K562 (cell line): ENCODE measurements around the gene NRXN3. TPM values are rescaled to one million over a fixed set of nuclear protein-coding genes. Genes with fewer than 3 reads are reported as not detected.

Experiments
- ATAC-seq: fragments of 200-7000 bp; cut with Tn5 transposase; 3 replicates; pipeline ENCODE4 v1.9.1; 2020; ENCODE audit warnings: moderate library complexity
- BruUV-seq: library from RNA; stranded (reverse); fragments of 400-500 nt; replicated peaks from 2 replicates; lab custom pipeline; 2021; lab: Mats Ljungman, UMichigan
- CTCF ChIA-PET: fragments of 300-600 bp; formaldehyde crosslinking; extraction: SDS; loops from one replicate; lab custom pipeline; 2021; ENCODE audit warnings: low intra/inter-chr PET ratio; lab: Yijun Ruan, JAX
- POLR2A ChIA-PET: fragments of 300-600, 350-650 bp; sonication (Branson Sonifier 250); formaldehyde crosslinking; extraction: SDS; loops from one replicate; lab custom pipeline; 2021; ENCODE audit warnings: antibody characterized with exemption, inconsistent platforms; lab: Yijun Ruan, JAX
- DNase-seq, 4 experiments: peaks; one replicate each; pipeline versions ENCODE4 v3.0.0 to v3.0.0-alpha.2; 2011 to 2018; ENCODE audit warnings: low spot score in 3 of 4, mixed read lengths in 3 of 4; ENCODE audit errors: extremely low read depth in 1 of 4
- FAIRE-seq: peaks from 2 replicates; lab custom pipeline; 2011; peaks lifted over from hg19 to GRCh38; lab: Jason Lieb, UNC
- H2AFZ ChIP-seq: 2 replicates; pipeline ENCODE4 v1.6.0; 2011; ENCODE audit warnings: low read depth, low read length, control low read depth, inconsistent platforms
- H3K27ac ChIP-seq: fragments of 200-600 bp; 3 replicates; pipeline ENCODE4 v1.8.0; 2011; ENCODE audit warnings: low read depth, mild to moderate bottlenecking, control low read depth, inconsistent platforms, low read length, moderate library complexity, mixed read lengths; ENCODE audit errors: extremely low read depth
- H3K27me3 ChIP-seq, 2 experiments: fragments of 300-600 bp in 1 of 2; 2 replicates in 1 of 2; 3 replicates in 1 of 2; pipeline versions ENCODE4 v1.6.0 to v1.8.0; 2011; ENCODE audit warnings: inconsistent platforms in 2 of 2, low read length in 2 of 2, mild to moderate bottlenecking in 1 of 2, mixed read lengths in 1 of 2, moderate library complexity in 1 of 2; ENCODE audit not compliant: control insufficient read depth in 2 of 2, insufficient read depth in 2 of 2
- H3K36me3 ChIP-seq: fragments of 300-600 bp; 3 replicates; pipeline ENCODE4 v1.8.0; 2011; ENCODE audit warnings: mild to moderate bottlenecking, low read length, inconsistent platforms; ENCODE audit not compliant: control insufficient read depth, insufficient read depth
- H3K4me1 ChIP-seq, 2 experiments: fragments of 200-600 bp in 1 of 2; replicated peaks in 1 of 2; 2 replicates in 1 of 2; 3 replicates in 1 of 2; pipeline versions ENCODE4 v1.5.1 to v1.8.0; 2011; ENCODE audit warnings: inconsistent platforms in 2 of 2, low read length in 2 of 2, mild to moderate bottlenecking in 1 of 2, mixed read lengths in 1 of 2, moderate library complexity in 1 of 2; ENCODE audit not compliant: control insufficient read depth in 2 of 2, insufficient read depth in 2 of 2
- H3K4me2 ChIP-seq: 2 replicates; pipeline ENCODE4 v1.6.1; 2011; ENCODE audit warnings: low read length, control low read depth, inconsistent platforms, mixed read lengths; ENCODE audit not compliant: insufficient read depth
- H3K4me3 ChIP-seq: fragments of 200-600 bp; sonication (generic), shearing (Covaris generic); 2 replicates; pipeline ENCODE4 v1.5.1; 2016; ENCODE audit warnings: control low read depth, inconsistent platforms
- H3K79me2 ChIP-seq: fragments of 200-600 bp; 3 replicates; pipeline ENCODE4 v1.8.0; 2011; ENCODE audit warnings: low read length, inconsistent platforms; ENCODE audit not compliant: control insufficient read depth, insufficient read depth
- H3K9ac ChIP-seq, 2 experiments: 2 replicates each; pipeline versions ENCODE4 v1.6.0 to v1.6.1; 2011; ENCODE audit warnings: low read depth in 2 of 2, low read length in 2 of 2, control low read depth in 1 of 2, inconsistent platforms in 1 of 2, mild to moderate bottlenecking in 1 of 2, mixed read lengths in 1 of 2; ENCODE audit not compliant: insufficient read depth in 1 of 2
- H3K9me1 ChIP-seq: one replicate; pipeline ENCODE4 v1.6.0; 2011; ENCODE audit warnings: inconsistent platforms, mild to moderate bottlenecking, low read length, moderate library complexity; ENCODE audit not compliant: control insufficient read depth, insufficient read depth
- H3K9me3 ChIP-seq: replicated peaks from 2 replicates; pipeline ENCODE4 v1.5.1; 2011; ENCODE audit warnings: low read depth, low read length, inconsistent platforms; ENCODE audit not compliant: control insufficient read depth, insufficient read depth
- H4K20me1 ChIP-seq: replicated peaks from 2 replicates; pipeline ENCODE4 v1.6.1; 2011; ENCODE audit warnings: low read length, inconsistent platforms, mixed read lengths; ENCODE audit not compliant: control insufficient read depth, insufficient read depth
- RBM34 ChIP-seq: fragments of 200-400 bp; formaldehyde crosslinking; IDR thresholded peaks from 2 replicates; pipeline ENCODE4 v1.6.1; 2018; ENCODE audit warnings: low read length, borderline replicate concordance; ENCODE audit not compliant: insufficient read depth
- SP2 ChIP-seq: IDR thresholded peaks from 2 replicates; pipeline ENCODE4 v1.6.1; 2011; ENCODE audit warnings: mild to moderate bottlenecking, low read depth, low read length, moderate library complexity; ENCODE audit not compliant: poor library complexity, severe bottlenecking; ENCODE audit errors: extremely low read depth
- WGBS: fragments of 100-300 bp; shearing (Covaris generic); methylation state at CpG from one replicate; pipeline ENCODE4 v1.1.6; 2016; ENCODE audit warnings: low coverage, mixed read lengths; ENCODE audit not compliant: insufficient coverage; ENCODE audit errors: missing lambda C conversion rate; 5-methylcytosine and 5-hydroxymethylcytosine counted together
- in situ Hi-C: fragments of 300-500 bp; cut with MboI; formaldehyde crosslinking; loops from 4 replicates; pipeline ENCODE4 v1.15.0; 2018; ENCODE audit warnings: inconsistent platforms, mixed read lengths
- intact Hi-C: fragments of 100-400 bp; cut with micrococcal nuclease; formaldehyde crosslinking; loops from 2 replicates; pipeline ENCODE4 v1.14.2; 2022
- polyA plus RNA-seq, 8 experiments: library from polyadenylated mRNA; depleted of rRNA in 4 of 8; stranded (reverse) in 5 of 8; unstranded in 3 of 8; fragments of >200 nt; fragmentation: Nextera tagmentation in 2 of 8; fragmentation: Illumina TruSeq in 1 of 8; extraction: Ambion mirVana in 2 of 8; extraction: Trizol in 1 of 8; gene quantifications; 2 replicates each; pipeline versions ENCODE4 v1.2.1 to v1.2.3, GENCODE V29; 2011 to 2014; ENCODE audit warnings: inconsistent platforms in 1 of 8, missing spikeins in 1 of 8
- total RNA-seq, 7 experiments: library from RNA; depleted of rRNA in 6 of 7; stranded (reverse); fragments of >200 nt in 6 of 7; fragmentation: Illumina TruSeq in 2 of 7; extraction: Trizol in 2 of 7; gene quantifications; 2 replicates each; pipeline versions ENCODE4 v1.2.1 to v1.2.3, GENCODE V29; 2011 to 2021; ENCODE audit warnings: low replicate concordance in 1 of 7
- TF ChIP-seq, protein P1 (sequence below): fragments of 450-650 bp; IDR thresholded peaks from 2 replicates; pipeline ENCODE4 v1.6.1; 2017; ENCODE audit warnings: antibody characterized with exemption
- TF ChIP-seq, protein P2 (sequence below): IDR thresholded peaks from 3 replicates; pipeline ENCODE4 v1.6.1; 2011; ENCODE audit warnings: borderline replicate concordance, mild to moderate bottlenecking, moderate library complexity; ENCODE audit not compliant: insufficient read length; ENCODE audit errors: extremely low read depth
- TF ChIP-seq, protein P3 (sequence below): sonication (generic); formaldehyde crosslinking; IDR thresholded peaks from 2 replicates; pipeline ENCODE4 v1.8.0; 2022; ENCODE audit warnings: missing genetic modification reagents, mild to moderate bottlenecking, moderate library complexity, borderline replicate concordance

The NRXN3 gene
- total and polyA plus RNA-seq, 9 of the 15 experiments (the other 6 are each of a cell fraction or from before 2014, with no cell fraction given), result 0.09 TPM; not detected in 8

DNA sequence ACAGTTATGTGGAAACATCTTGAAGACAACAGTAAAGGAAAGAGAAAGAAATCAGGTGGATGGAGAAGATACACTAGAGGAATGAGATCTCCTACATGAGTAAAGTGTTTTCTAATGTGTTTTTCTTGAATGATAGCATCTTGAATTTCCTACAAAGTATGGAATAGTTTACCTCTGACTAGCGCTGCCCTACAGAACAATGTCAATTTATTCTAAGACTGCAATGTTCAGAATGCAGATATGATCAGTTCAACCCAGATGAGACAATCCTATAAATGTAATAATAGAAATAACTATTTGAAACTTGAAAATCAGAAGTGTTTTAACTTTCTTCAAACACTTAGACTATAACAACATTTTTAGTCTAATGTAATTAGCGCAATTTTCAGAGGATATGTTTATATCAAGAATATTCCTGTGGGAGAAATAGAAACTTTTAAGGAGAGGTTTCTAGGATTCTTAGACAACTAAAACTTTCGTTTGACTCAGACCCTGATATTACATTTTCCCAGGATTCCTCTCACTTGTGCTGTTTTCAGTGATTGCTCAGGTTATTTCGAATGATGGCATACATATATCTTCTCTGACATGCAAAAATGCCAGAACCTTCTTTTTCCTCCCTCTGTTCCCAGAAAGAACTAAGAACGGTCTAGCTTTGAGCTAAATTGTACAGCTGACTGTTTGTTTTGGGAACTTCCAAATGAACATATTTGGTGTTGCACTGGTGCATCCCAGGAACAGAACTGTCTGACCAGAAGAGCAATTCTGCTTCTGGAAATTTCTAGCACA, 1023.7 kb downstream of the NRXN3 start:
- Histone ChIP-seq H3K9ac (no peak overlapping the region), H3K4me3 (no peak overlapping the region), H3K4me2 (no peak overlapping the region), H3K27ac (no peak overlapping the region), H3K79me2 (no peaks in the 10 kb centered on the region), H4K20me1 (no peaks in the 10 kb centered on the region), H3K9me3 (no peaks in the 10 kb centered on the region), H3K4me1 (no peaks in the 10 kb centered on the region), H3K27me3 (no peaks in the 10 kb centered on the region), H3K36me3 (no peaks in the 10 kb centered on the region), H2AFZ (no peak overlapping the region), H3K9me1 (no peaks in the 10 kb centered on the region)
- no peak for ATAC-seq
- BruUV-seq, result no TSS peak
- DNase-seq, result no peak
- WGBS, result 0% methylated on average over 5 of the region's 5 CpGs
- in situ Hi-C loops (no loop called here), intact Hi-C loops (no loop called here)
- CTCF ChIA-PET, result no interaction called here
- POLR2A ChIA-PET, result no interaction called here
- no peak for FAIRE-seq
- TF ChIP-seq, protein P1, sequence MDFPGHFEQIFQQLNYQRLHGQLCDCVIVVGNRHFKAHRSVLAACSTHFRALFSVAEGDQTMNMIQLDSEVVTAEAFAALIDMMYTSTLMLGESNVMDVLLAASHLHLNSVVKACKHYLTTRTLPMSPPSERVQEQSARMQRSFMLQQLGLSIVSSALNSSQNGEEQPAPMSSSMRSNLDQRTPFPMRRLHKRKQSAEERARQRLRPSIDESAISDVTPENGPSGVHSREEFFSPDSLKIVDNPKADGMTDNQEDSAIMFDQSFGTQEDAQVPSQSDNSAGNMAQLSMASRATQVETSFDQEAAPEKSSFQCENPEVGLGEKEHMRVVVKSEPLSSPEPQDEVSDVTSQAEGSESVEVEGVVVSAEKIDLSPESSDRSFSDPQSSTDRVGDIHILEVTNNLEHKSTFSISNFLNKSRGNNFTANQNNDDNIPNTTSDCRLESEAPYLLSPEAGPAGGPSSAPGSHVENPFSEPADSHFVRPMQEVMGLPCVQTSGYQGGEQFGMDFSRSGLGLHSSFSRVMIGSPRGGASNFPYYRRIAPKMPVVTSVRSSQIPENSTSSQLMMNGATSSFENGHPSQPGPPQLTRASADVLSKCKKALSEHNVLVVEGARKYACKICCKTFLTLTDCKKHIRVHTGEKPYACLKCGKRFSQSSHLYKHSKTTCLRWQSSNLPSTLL, result no peak
- TF ChIP-seq, protein P2, sequence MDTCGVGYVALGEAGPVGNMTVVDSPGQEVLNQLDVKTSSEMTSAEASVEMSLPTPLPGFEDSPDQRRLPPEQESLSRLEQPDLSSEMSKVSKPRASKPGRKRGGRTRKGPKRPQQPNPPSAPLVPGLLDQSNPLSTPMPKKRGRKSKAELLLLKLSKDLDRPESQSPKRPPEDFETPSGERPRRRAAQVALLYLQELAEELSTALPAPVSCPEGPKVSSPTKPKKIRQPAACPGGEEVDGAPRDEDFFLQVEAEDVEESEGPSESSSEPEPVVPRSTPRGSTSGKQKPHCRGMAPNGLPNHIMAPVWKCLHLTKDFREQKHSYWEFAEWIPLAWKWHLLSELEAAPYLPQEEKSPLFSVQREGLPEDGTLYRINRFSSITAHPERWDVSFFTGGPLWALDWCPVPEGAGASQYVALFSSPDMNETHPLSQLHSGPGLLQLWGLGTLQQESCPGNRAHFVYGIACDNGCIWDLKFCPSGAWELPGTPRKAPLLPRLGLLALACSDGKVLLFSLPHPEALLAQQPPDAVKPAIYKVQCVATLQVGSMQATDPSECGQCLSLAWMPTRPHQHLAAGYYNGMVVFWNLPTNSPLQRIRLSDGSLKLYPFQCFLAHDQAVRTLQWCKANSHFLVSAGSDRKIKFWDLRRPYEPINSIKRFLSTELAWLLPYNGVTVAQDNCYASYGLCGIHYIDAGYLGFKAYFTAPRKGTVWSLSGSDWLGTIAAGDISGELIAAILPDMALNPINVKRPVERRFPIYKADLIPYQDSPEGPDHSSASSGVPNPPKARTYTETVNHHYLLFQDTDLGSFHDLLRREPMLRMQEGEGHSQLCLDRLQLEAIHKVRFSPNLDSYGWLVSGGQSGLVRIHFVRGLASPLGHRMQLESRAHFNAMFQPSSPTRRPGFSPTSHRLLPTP, result no peak
- TF ChIP-seq, protein P3, sequence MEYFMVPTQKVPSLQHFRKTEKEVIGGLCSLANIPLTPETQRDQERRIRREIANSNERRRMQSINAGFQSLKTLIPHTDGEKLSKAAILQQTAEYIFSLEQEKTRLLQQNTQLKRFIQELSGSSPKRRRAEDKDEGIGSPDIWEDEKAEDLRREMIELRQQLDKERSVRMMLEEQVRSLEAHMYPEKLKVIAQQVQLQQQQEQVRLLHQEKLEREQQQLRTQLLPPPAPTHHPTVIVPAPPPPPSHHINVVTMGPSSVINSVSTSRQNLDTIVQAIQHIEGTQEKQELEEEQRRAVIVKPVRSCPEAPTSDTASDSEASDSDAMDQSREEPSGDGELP (CRISPR knock-in tag), result no peak
- TF ChIP-seq SP2 (no peak), RBM34 (no peak)
